Panc1 (cell line): ENCODE results near the gene DLL1. TPM values are rescaled to one million over a fixed set of nuclear protein-coding genes. Genes with fewer than 3 reads are reported as not detected.
A peak's percentile ranks its signal among the peaks of the same experiment; 100 is the strongest.

ENCODE experiments used
- ATAC-seq: fragments of 200-7000 bp; cut with Tn5 transposase; 2 replicates; pipeline ENCODE4 v1.9.1; 2020; ENCODE audit warnings: mild to moderate bottlenecking, moderate library complexity
- BruUV-seq: library from RNA; stranded (reverse); fragments of 400-500 nt; replicated peaks from 2 replicates; lab custom pipeline; 2021; lab: Mats Ljungman, UMichigan
- CTCF ChIA-PET: fragments of 300-600 bp; sonication (Branson Sonifier 250); formaldehyde crosslinking; loops from one replicate; lab custom pipeline; 2022; ENCODE audit warnings: antibody characterized with exemption; lab: Charles Lee
- POLR2A ChIA-PET: fragments of 300-600 bp; sonication (Branson Sonifier 250); formaldehyde crosslinking; loops from one replicate; lab custom pipeline; 2022; ENCODE audit warnings: antibody characterized with exemption; lab: Charles Lee
- DNase-seq: peaks from one replicate; pipeline ENCODE4 v3.0.0-alpha.2; 2010; ENCODE audit warnings: low read depth, low spot score
- H3K27ac ChIP-seq: 2 replicates; pipeline ENCODE4 v1.5.1; 2011; ENCODE audit warnings: mild to moderate bottlenecking, low read length, inconsistent platforms
- H3K27me3 ChIP-seq: fragments of 200-500 bp; sonication (Bioruptor generic); 2 replicates; pipeline ENCODE4 v1.6.0; 2014; ENCODE audit warnings: low read length, inconsistent platforms; ENCODE audit not compliant: control insufficient read depth, insufficient read depth
- H3K36me3 ChIP-seq: fragments of 200-500 bp; sonication (Bioruptor generic); 2 replicates; pipeline ENCODE4 v1.5.1; 2014; ENCODE audit warnings: inconsistent platforms, mild to moderate bottlenecking, low read length, moderate library complexity; ENCODE audit not compliant: control insufficient read depth, insufficient read depth
- H3K4me1 ChIP-seq: 2 replicates; pipeline ENCODE4 v1.5.1; 2011; ENCODE audit warnings: inconsistent platforms, mild to moderate bottlenecking, low read length, moderate library complexity; ENCODE audit not compliant: control insufficient read depth, insufficient read depth
- H3K4me3 ChIP-seq, 2 experiments: 2 replicates each; pipeline ENCODE4 v1.5.1; 2011 to 2012; ENCODE audit warnings: low read depth in 2 of 2, low read length in 2 of 2, mild to moderate bottlenecking in 2 of 2, inconsistent platforms in 1 of 2, moderate library complexity in 1 of 2
- H3K9me3 ChIP-seq: fragments of 200-500 bp; sonication (Bioruptor generic); 2 replicates; pipeline ENCODE4 v1.5.1; 2014; ENCODE audit warnings: low read depth, mild to moderate bottlenecking, inconsistent platforms, low read length, moderate library complexity; ENCODE audit not compliant: control insufficient read depth, insufficient read depth
- CTCF ChIP-seq: fragments of 450-650 bp; IDR thresholded peaks from 2 replicates; pipeline ENCODE4 v1.5.1; 2017; ENCODE audit warnings: mild to moderate bottlenecking
- POLR2AphosphoS5 ChIP-seq: IDR thresholded peaks from 2 replicates; pipeline ENCODE4 v1.6.1; 2012; ENCODE audit warnings: mild to moderate bottlenecking, low read depth, low read length, moderate library complexity
- REST ChIP-seq, 2 experiments: IDR thresholded peaks; 2 replicates each; pipeline ENCODE4 v1.6.1; 2011 to 2012; ENCODE audit warnings: low read depth in 2 of 2, control low read depth in 1 of 2, low read length in 1 of 2, mild to moderate bottlenecking in 1 of 2, moderate library complexity in 1 of 2; ENCODE audit not compliant: insufficient read depth in 1 of 2
- SIN3A ChIP-seq: IDR thresholded peaks from 2 replicates; pipeline ENCODE4 v1.6.1; 2012; ENCODE audit warnings: low read depth, mild to moderate bottlenecking, low read length, moderate library complexity, borderline replicate concordance; ENCODE audit not compliant: insufficient read depth
- TCF7L2 ChIP-seq: IDR thresholded peaks from 2 replicates; pipeline ENCODE4 v1.6.1; 2011; ENCODE audit warnings: mild to moderate bottlenecking, low read depth, low read length, inconsistent platforms
- in situ Hi-C: cut with HindIII; loops from 2 replicates; pipeline ENCODE4 v1.10.0; 2016; ENCODE audit warnings: low sequenced_read_pairs, low pct_unique_long_range_greater_than_20kb
- intact Hi-C: fragments of 100-400 bp; cut with micrococcal nuclease; formaldehyde crosslinking; loops from one replicate; pipeline ENCODE4 v1.10.0; 2022; ENCODE audit not compliant: unreplicated experiment
- total RNA-seq: library from RNA; stranded (reverse); gene quantifications from one replicate; pipeline ENCODE4 v1.2.1, GENCODE V29; 2021; ENCODE audit not compliant: unreplicated experiment

Gene DLL1
- total RNA-seq, 1 experiment from 2014 or later, result 2.4 TPM

GRCh38 chr6:170308761-170309160, 17.9 kb upstream of the DLL1 start:
- H3K4me1 ChIP-seq, result peaks cover 31% of the 10 kb centered on the region
- no peaks in the 10 kb centered on the region for H3K9me3 ChIP-seq
- DNase-seq (no peak), ATAC-seq (no peak)
- TF ChIP-seq TCF7L2, result no peak
- no peak for TF ChIP-seq SIN3A
- TF ChIP-seq CTCF, result no peak
- no peak for TF ChIP-seq POLR2AphosphoS5
- no peak for TF ChIP-seq REST (IDR thresholded peaks at IDR 0.05; ENCODE audit: insufficient read depth in 1 of 2, low read depth in 2 of 2, low read length in 1 of 2)
- ChIA-PET POLR2A (interaction anchor here (0.6 kb wide), 1 partner anchor 244 kb away, joined by 4 read pairs; the partner anchor contains the start of gene PSMB1), CTCF (no interaction called here)
- intact Hi-C loops, result no loop called here
- H3K27me3 ChIP-seq, result no peaks in the 10 kb centered on the region
- H3K4me3 ChIP-seq, result no peak overlapping the region
- in situ Hi-C loops, result no loop called here
- H3K27ac ChIP-seq, result peak overlapping the region; percentile 29; the same call in 1 of the 2 replicates
- peaks cover 9% of the 10 kb centered on the region for H3K36me3 ChIP-seq
- no TSS peak for BruUV-seq

- ChIA-PET POLR2A (no interaction called here), CTCF (interaction anchor here (0.6 kb wide), 1 partner anchor 14 kb away, joined by 3 read pairs; no protein-coding TSS in a partner anchor)
- Histone ChIP-seq H3K4me3 (peak overlapping the region; percentile 94 to 100), H3K9me3 (no peaks in the 10 kb centered on the region), H3K27ac (peak overlapping the region; percentile 98), H3K27me3 (no peaks in the 10 kb centered on the region), H3K36me3 (peaks cover 7% of the 10 kb centered on the region; the same call in 1 of the 2 replicates), H3K4me1 (peaks cover 26% of the 10 kb centered on the region)
- intact Hi-C loops (no loop called here), in situ Hi-C loops (no loop called here)
- DNase-seq, result no peak
- TF ChIP-seq SIN3A (no peak), REST (IDR thresholded peaks at IDR 0.05; ENCODE audit: insufficient read depth in 1 of 2, low read depth in 2 of 2, low read length in 1 of 2) (no peak), CTCF (no peak), TCF7L2 (no peak), POLR2AphosphoS5 (no peak)
- ATAC-seq, result no peak
- no TSS peak for BruUV-seq
These were observed 16.2 kb upstream of the DLL1 start for GRCh38 chr6:170307080-170307545.
